Left forelimb (tissue), 1 donor: ENCODE data around the gene USP6NL.
"Not testable (repeated sequence)": the region's sequence is repeated elsewhere in the genome, so short reads cannot be mapped to it uniquely, and the experiment has no call there.

Experiments used
- DNase-seq: peaks from one replicate; pipeline ENCODE4 v3.0.0-alpha.2; 2018; ENCODE audit warnings: low spot score

Gene USP6NL

DNA sequence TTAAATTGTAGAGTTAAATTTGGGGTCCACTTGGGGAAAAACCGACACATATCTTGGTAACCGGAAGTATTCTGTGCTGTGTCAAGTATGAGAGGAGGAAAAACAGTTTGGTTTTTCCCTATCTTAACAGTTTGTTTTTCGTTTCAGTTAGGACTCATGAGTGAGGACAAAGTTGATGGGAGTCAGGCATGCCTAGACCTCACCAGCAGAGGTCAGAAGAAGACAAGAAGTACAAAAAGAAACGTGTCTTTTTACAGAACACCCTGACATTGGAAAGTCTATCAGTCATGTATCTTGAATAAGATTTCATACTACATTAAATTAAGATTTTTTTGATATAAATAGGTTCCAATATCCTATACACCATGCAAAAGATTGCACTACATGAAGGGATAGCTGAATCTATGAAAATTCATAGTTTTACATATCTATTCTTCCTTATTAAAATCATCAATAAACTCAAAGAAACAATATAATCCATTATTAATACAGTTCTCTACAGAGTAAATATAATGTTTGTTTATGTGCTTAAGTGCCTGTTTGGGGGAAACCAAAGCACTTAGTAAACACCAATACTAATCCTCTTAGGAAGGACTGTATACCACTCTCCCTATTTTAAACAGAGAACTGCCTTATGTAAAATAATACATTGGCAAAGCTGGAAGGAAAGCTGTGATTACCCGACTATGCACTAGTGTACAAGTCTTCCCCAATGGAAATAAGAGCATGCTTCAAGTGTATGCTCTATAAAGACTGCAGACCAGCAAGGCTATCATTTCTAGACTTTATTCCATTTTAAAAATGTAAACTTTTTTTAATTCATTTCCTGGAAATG is 95.6 kb downstream of the USP6NL start:
- no peak for DNase-seq

GRCh38 chr10:11513727-11514126 is 97.7 kb downstream of the USP6NL start:
- DNase-seq: no peak

DNA sequence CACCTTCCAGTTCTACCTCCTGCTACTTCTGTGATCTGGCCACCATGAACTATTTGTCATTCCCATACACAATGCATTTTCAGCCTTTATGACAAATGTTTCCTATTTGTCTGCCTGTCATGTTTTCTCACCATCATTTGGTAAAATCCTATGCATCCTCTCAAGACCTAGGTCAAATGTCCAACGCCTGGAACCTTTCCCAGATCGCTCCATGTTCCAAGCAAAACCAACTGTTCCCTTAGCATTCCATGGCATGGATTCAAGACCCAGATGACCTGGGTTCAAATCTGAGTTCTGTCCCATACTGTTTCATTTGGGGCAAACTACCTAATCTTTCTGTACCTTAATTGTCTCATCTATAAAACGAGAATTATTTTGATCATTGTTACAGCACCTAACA is 98.9 kb downstream of the USP6NL start:
- DNase-seq: no peak

DNA sequence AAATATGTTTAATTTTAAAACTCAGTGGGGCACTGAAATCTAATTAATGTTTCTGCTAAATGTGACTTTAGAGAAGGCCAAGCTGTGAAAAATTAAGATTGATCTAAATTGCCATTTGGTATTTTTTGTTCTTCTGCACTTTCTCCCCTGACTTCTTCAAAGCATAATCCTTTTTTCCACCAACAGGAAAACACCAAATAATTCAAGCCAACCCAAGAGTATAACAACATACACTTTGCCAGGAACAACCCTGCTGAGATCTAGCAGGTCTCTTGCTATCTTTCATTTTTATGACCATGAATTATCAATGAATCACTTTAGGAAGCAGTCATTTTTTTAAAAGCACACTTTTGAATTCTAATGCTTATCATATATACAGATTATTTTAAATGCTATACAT is 100.1 kb downstream of the USP6NL start:
- no peak for DNase-seq

DNA sequence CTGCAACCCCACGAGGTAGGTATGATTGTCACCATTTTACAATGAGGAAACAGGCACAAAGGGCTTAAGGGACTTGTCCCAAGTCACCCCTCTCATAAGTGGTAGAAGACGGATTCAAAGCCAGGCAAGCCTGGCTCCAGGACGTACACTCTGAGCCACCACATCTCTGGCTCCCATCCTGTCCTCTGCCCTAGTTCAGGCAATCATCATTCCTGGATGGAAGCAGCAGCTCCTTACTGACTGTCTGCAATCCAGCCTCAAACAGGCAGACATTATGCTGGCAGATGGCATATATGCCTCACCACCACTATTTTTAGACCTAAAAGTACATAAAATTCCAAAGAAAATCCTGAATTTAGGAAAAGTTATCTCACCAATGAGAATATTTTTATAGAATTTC is 100.7 kb downstream of the USP6NL start:
- DNase-seq: no peak

GRCh38 chr10:11510281-11510680 is 101.2 kb downstream of the USP6NL start:
- no peak for DNase-seq

DNA sequence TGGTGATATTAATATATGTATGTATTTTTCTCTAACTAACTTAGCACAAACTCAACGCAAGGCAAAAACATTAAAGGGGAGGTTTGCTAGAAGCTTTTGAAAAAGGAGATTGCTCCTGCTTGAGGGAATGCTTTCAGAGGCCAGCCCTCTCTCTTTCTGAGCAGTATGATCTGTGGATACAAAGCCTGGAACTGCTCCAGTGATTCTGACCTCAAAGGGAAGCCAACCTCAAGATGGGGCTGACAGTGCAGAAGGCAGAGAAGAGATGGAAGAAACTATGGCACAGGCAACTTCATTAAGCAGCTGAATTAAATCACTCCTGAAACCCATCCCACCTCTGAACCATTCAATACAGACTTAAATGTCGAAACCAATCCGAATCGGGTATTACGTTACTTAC is 102.4 kb downstream of the USP6NL start:
- DNase-seq: no peak

DNA sequence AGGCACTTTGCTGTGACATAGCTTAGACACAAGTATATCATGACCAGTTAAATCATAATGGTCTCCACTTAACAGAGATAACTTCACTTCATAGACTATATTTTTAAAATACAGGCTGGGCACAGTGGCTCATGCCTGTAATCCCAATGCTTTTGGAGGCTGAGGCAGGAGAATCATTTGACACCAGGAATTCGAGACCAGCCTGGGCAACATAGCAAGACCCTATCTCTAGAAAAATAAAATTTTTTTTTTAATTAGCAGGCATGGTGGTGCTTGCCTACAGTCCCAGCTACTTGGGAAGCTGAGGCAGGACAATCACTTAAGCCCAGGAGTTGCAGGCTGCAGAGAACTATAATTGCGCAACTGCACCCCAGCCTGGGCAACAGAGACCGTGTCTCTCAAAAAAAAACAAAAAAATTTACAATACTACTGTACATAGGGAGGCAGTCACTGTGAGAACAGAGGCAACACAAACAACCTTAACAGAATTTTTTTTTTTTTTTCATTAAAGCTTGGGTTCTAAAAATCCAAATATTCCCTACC is 105.1 kb downstream of the USP6NL start:
- no peak for DNase-seq

GRCh38 chr10:11505639-11506038 is 105.8 kb downstream of the USP6NL start:
- no peak for DNase-seq

GRCh38 chr10:11504566-11505285 is 106.7 kb downstream of the USP6NL start:
- no peak for DNase-seq

- DNase-seq: no peak
Measured at GRCh38 chr10:11501600-11501999, 109.8 kb downstream of the USP6NL start.

DNA sequence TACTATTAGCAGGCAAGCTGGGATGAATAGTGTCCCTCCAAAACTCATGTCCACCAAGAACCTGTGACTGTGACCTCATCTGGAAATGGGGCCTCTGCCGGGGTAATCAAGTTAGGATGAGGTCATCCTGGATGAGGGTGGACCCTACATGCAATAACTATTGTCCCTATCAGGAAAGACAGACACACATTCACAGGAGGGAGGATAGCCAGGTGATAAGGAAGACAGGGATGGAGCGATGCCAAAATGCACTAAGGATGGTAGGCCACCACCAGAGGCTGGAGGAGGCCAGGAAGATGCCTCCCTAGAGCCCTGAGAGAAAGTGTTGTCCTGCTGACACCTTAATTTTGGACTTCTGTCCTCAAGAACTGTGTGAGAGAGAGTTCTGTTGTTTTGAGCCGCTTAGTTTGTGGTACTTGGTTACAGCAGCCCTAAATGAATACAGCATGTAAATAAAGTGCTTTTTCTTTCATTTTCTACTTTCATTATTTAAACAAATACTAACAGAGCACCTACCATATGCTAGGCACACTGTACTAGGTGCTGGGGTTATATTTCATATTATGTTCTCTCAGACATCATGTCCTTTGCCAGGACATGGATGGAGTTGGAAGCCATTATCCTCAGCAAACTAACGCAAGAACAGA is 111.9 kb downstream of the USP6NL start:
- no peak for DNase-seq

GRCh38 chr10:11498399-11498798 is 113.1 kb downstream of the USP6NL start:
- DNase-seq: no peak

DNA sequence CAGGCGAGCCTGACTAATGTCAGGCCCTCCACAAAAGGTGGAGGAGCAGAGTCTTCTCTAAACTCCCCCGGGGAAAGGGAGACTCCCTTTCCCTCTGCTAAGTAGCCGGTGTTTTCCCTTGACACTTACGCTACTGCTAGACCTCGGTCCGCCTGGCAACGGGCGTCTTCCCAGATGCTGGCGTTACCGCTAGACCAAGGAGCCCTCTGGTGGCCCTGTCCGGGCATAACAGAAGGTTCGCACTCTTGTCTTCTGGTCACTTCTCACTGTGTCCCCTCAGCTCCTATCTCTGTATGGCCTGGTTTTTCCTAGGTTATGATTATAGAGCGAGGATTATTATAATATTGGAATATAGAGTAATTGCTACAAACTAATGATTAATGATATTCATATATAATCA is 116.5 kb downstream of the USP6NL start:
- not testable (repeated sequence) for DNase-seq

GRCh38 chr10:11493646-11494045 is 117.8 kb downstream of the USP6NL start:
- DNase-seq: no peak

GRCh38 chr10:11491087-11491486 is 120.4 kb downstream of the USP6NL start:
- DNase-seq: no peak

DNA sequence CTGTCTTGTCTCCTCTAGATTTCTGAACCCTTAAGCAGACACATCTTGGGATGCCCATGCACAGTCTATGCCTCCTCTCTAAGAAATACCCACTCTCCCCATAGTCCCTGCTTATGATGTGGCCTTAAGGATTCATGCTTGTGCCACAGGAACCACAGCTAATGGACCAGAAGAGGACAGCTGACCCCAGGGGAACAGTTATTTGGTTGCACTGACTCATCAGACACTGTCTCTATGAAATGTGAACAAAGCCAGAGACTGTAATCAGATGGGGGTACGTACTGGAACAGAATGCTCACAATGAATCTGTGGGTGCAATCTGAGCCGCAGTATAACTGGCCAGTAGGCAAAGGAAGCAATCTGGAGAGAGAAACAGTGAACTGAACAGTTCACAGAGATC is 121.9 kb downstream of the USP6NL start:
- no peak for DNase-seq

- no peak for DNase-seq
Measured at GRCh38 chr10:11488126-11488525, 123.3 kb downstream of the USP6NL start.

GRCh38 chr10:11483201-11484148 is 128.0 kb downstream of the USP6NL start:
- DNase-seq: no peak

DNA sequence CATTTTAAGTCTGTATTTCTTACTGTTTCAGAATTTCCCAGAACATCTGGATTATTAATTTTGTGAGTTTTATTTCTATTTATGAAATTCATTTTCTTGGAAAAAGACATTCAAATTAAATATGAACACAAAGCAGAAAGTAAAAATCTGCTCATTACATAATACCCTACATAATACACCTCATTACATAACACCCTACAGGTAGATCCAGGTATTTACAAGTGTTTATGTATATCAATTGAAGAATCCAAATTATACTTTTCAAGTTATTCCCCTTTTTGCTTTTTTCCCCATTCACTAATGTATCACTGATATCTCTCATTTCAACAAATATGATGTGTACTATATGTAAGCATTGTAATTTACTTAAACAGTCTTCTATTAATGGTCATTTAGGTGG is 129.1 kb downstream of the USP6NL start:
- no peak for DNase-seq

DNA sequence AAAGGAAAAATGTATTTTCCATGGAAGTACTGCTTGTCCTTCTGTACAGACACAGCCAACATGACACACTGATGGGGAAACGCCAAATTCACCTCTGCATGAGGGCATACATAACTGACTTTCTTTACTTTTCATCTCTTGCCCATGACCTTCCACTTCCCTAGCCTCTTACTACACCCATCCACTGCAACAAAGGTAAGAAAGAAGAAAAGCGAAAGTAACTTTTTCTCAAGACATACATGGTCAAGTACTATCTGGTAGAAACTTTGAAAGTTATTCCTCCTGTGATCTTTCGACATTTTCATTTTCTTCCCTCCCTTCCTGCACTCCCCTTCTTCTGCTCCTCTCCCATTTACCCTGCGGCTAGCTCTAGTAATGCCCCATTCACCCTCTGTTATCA is 130.8 kb downstream of the USP6NL start:
- DNase-seq: no peak

DNA sequence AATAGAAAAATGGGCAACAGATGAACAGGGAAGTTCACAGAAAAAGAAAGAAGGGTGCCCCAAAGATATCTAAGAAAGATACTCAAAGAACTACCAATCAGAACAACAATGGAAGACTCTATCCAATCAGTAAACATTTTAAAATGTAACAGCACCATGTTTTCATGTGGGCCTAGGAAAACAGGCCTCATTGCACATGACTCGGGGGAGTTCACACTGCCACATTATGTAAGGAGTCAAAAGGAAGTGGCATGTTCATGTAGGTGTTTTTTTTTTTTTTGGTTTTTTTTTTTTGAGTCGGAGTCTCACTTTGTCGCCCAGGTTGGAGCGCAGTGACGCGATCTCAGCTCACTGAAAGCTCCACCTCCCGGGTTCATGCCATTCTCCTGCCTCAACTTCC is 132.2 kb downstream of the USP6NL start:
- no peak for DNase-seq
